MM.1S (cell line): ENCODE measurements around the gene CEP164.

Experiments used
- DNase-seq: peaks from one replicate; pipeline ENCODE4 v3.0.0-alpha.2; 2015
- H2AFZ ChIP-seq: fragments of 300-600 bp; sonication (generic); 2 replicates; pipeline ENCODE4 v1.6.0; 2016; ENCODE audit warnings: antibody characterized with exemption, low read length
- H3F3A ChIP-seq: fragments of 300-600 bp; sonication (generic); 2 replicates; pipeline ENCODE4 v1.6.1; 2016; ENCODE audit warnings: mild to moderate bottlenecking, antibody characterized with exemption, low read length, moderate library complexity, mixed read lengths; ENCODE audit not compliant: insufficient read depth
- H3K27ac ChIP-seq: fragments of 300-600 bp; sonication (generic); 2 replicates; pipeline ENCODE4 v1.5.1; 2016; ENCODE audit warnings: mild to moderate bottlenecking, low read length
- H3K27me3 ChIP-seq: fragments of 300-600 bp; sonication (generic); replicated peaks from 2 replicates; pipeline ENCODE4 v1.6.0; 2016; ENCODE audit warnings: low read length; ENCODE audit not compliant: insufficient read depth
- H3K36me3 ChIP-seq: fragments of 300-600 bp; sonication (generic); replicated peaks from 2 replicates; pipeline ENCODE4 v1.6.1; 2016; ENCODE audit warnings: mild to moderate bottlenecking, low read length, mixed read lengths; ENCODE audit not compliant: insufficient read depth
- H3K4me1 ChIP-seq: fragments of 300-600 bp; sonication (generic); 2 replicates; pipeline ENCODE4 v1.6.1; 2016; ENCODE audit warnings: low read length, mixed read lengths
- H3K4me2 ChIP-seq: fragments of 300-600 bp; sonication (generic); 2 replicates; pipeline ENCODE4 v1.6.0; 2016; ENCODE audit warnings: low read depth, low read length
- H3K4me3 ChIP-seq: fragments of 300-600 bp; sonication (generic); 2 replicates; pipeline ENCODE4 v1.5.1; 2016; ENCODE audit warnings: low read length, mixed read lengths
- H3K79me2 ChIP-seq: fragments of 300-600 bp; sonication (generic); 2 replicates; pipeline ENCODE4 v1.6.1; 2016; ENCODE audit warnings: mixed run types, low read length, mixed read lengths
- H3K9ac ChIP-seq: fragments of 300-600 bp; sonication (generic); 2 replicates; pipeline ENCODE4 v1.6.1; 2016; ENCODE audit warnings: low read length, mixed read lengths
- H3K9me2 ChIP-seq: fragments of 300-600 bp; sonication (generic); replicated peaks from 2 replicates; pipeline ENCODE4 v1.6.1; 2016; ENCODE audit warnings: mild to moderate bottlenecking, low read length, mixed read lengths; ENCODE audit not compliant: insufficient read depth
- H3K9me3 ChIP-seq: fragments of 300-600 bp; sonication (generic); replicated peaks from 2 replicates; pipeline ENCODE4 v1.6.1; 2016; ENCODE audit warnings: mild to moderate bottlenecking, low read length, mixed read lengths; ENCODE audit not compliant: insufficient read depth
- H4K20me1 ChIP-seq: fragments of 300-600 bp; sonication (generic); 2 replicates; pipeline ENCODE4 v1.6.1; 2016; ENCODE audit warnings: mild to moderate bottlenecking, low read length, moderate library complexity, mixed read lengths; ENCODE audit not compliant: insufficient read depth
- EZH2 ChIP-seq: fragments of 300-600 bp; sonication (generic); optimal IDR thresholded peaks from 2 replicates; pipeline ENCODE3; 2017; ENCODE audit warnings: low read depth, mild to moderate bottlenecking, antibody characterized with exemption, low read length, mixed read lengths
- EZH2phosphoT487 ChIP-seq: fragments of 300-600 bp; sonication (generic); IDR thresholded peaks from 2 replicates; pipeline ENCODE4 v1.6.1; 2018; ENCODE audit warnings: antibody characterized with exemption, low read length
- TF ChIP-seq, protein P1 (sequence below): fragments of 300-600 bp; sonication (generic); IDR thresholded peaks from 2 replicates; pipeline ENCODE4 v1.5.1; 2016; ENCODE audit warnings: antibody characterized with exemption, low read length, mixed read lengths

Gene CEP164

DNA sequence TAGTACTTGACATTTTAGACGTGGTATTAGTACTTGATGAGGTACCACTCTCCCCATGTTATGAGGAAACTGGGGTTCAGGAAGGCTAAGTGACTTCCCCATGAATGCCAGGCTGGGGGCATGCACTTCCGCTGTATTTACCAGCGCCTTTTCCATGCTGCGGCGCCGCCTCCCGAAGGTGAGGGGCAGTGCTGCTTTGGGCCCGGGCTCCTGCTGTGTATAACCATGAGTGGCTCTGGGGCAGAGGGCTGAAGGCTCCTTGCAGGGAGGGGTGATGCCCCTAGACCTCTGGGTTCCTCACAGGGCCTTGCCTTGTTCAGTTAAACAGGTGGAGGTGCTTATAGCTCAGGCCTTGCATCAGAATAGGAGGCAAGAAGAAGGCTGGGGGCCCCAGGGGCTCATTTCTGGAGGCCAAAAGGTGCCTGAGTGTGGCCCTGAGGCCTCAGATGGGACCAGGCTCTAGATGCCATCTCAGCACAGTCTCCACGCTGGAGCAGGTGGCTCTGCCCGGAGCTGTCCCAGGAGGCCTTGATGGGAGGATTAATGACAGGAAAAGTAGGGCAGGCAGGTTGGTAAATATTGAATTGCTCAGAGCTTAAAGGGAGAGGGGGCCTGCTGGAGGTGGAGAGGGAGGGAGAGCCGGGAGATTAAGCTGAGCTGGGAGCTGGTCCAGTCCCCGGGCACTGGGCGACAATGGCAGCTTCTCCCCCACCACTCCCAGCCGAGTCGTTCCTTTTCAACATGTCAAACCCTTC is 129.6 kb downstream of the CEP164 start:
- no peak overlapping the region for H3K4me3 ChIP-seq
- no peaks in the 10 kb centered on the region for H3K79me2 ChIP-seq
- H3F3A ChIP-seq, result no peaks in the 10 kb centered on the region
- no peaks in the 10 kb centered on the region for H3K9me3 ChIP-seq
- no peak overlapping the region for H3K4me2 ChIP-seq
- no peaks in the 10 kb centered on the region for H3K36me3 ChIP-seq
- H3K9me2 ChIP-seq, result no peaks in the 10 kb centered on the region
- H4K20me1 ChIP-seq, result no peaks in the 10 kb centered on the region
- no peaks in the 10 kb centered on the region for H3K4me1 ChIP-seq
- DNase-seq, result no peak
- TF ChIP-seq, protein P1, sequence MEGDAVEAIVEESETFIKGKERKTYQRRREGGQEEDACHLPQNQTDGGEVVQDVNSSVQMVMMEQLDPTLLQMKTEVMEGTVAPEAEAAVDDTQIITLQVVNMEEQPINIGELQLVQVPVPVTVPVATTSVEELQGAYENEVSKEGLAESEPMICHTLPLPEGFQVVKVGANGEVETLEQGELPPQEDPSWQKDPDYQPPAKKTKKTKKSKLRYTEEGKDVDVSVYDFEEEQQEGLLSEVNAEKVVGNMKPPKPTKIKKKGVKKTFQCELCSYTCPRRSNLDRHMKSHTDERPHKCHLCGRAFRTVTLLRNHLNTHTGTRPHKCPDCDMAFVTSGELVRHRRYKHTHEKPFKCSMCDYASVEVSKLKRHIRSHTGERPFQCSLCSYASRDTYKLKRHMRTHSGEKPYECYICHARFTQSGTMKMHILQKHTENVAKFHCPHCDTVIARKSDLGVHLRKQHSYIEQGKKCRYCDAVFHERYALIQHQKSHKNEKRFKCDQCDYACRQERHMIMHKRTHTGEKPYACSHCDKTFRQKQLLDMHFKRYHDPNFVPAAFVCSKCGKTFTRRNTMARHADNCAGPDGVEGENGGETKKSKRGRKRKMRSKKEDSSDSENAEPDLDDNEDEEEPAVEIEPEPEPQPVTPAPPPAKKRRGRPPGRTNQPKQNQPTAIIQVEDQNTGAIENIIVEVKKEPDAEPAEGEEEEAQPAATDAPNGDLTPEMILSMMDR, result no peak
- TF ChIP-seq EZH2phosphoT487, result no peak
- no peak for TF ChIP-seq EZH2
- H3K27ac ChIP-seq, result no peak overlapping the region
- no peak overlapping the region for H2AFZ ChIP-seq
- peaks cover 63% of the 10 kb centered on the region for H3K27me3 ChIP-seq
- no peak overlapping the region for H3K9ac ChIP-seq

- Histone ChIP-seq H3F3A (no peaks in the 10 kb centered on the region), H3K4me1 (no peaks in the 10 kb centered on the region), H4K20me1 (no peaks in the 10 kb centered on the region), H3K27ac (no peak overlapping the region), H3K9me3 (no peaks in the 10 kb centered on the region), H3K27me3 (peaks cover 65% of the 10 kb centered on the region), H2AFZ (no peak overlapping the region), H3K4me2 (no peak overlapping the region), H3K4me3 (no peak overlapping the region), H3K9ac (no peak overlapping the region), H3K9me2 (no peaks in the 10 kb centered on the region), H3K79me2 (no peaks in the 10 kb centered on the region), H3K36me3 (no peaks in the 10 kb centered on the region)
- no peak for DNase-seq
- TF ChIP-seq EZH2phosphoT487 (no peak), EZH2 (no peak)
- TF ChIP-seq, protein P1, result no peak
These were observed 130.2 kb downstream of the CEP164 start for GRCh38 chr11:117457835-117458234.

DNA sequence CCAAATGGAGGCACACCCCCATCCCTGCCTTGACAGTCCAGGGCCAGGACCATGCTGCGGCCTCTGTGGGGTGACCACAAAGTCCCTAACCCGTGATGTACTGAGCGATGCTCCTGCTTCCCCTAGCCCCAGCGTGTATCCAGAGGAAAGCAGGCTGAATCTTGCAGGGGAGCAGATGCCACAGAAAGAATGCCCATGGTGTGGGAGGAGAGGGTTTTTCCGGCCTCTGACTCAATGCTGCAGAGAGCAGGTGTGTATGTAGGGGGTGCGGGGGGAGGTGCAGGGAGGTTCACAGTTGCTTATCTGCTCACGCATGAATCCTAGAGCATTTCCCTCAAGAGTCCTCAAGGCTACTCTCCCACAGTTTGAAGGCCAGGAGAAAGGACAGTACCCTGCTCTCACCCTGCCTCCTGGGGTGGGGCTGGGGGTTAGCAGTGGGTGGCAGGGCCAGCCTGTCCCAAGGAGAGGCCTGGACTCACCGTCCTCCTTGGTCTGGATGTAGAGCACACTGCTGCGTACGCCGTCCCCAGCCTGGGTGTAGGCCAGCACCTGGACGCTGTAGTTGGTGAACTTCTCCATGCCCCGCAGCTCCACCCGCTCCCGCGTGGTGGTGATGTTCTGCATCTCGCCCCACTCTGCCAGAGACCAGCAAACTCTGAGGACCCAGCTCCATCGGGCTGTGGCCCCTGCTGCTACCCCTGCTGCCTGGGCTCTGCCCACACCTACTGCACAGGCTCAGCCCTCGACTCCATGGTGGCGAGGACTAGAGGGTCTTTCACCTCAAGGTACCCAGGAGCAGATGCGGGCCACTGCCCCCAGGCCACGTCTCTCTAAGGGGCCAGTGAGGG is 130.8 kb downstream of the CEP164 start:
- Histone ChIP-seq H3K9ac (no peak overlapping the region), H3K27ac (no peak overlapping the region), H3K27me3 (peaks cover 72% of the 10 kb centered on the region), H3K9me3 (no peaks in the 10 kb centered on the region), H3K36me3 (no peaks in the 10 kb centered on the region), H3K4me3 (no peak overlapping the region), H2AFZ (no peak overlapping the region), H3K4me1 (no peaks in the 10 kb centered on the region), H3F3A (no peaks in the 10 kb centered on the region), H3K4me2 (no peak overlapping the region), H4K20me1 (no peaks in the 10 kb centered on the region), H3K9me2 (no peaks in the 10 kb centered on the region), H3K79me2 (no peaks in the 10 kb centered on the region)
- DNase-seq, result no peak
- TF ChIP-seq EZH2phosphoT487, result no peak
- TF ChIP-seq, protein P1, result no peak
- TF ChIP-seq EZH2, result no peak
